ENCODE measurements around the gene CYP2C8. TPM values are rescaled to one million over a fixed set of nuclear protein-coding genes. Genes with fewer than 3 reads are reported as not detected.
"Not testable (repeated sequence)": the region's sequence is repeated elsewhere in the genome, so short reads cannot be mapped to it uniquely, and the experiment has no call there.

CYP2C8 gene
- polyA plus RNA-seq, result under 1 TPM; 0.02 to 0.33 TPM

GRCh38 chr10:95069286-95069685 lies at the start of gene CYP2C8:
Gene CYP2C8, minus strand, starts transcription at chr10:95069497. Its CDS starts 95 bp downstream, at chr10:95069402.
- no peaks in the 10 kb centered on the region for H3K36me3 ChIP-seq (ENCODE audit: control insufficient read depth in 2 of 2, insufficient read depth in 2 of 2, low read length in 1 of 2)
- no peaks in the 10 kb centered on the region for H3K27me3 ChIP-seq (ENCODE audit: control insufficient read depth in 1 of 2, insufficient read depth in 2 of 2, low read length in 2 of 2)
- H3K4me3 ChIP-seq (ENCODE audit: low read depth in 1 of 2, low read length in 2 of 2), result no peak within 1 kb of the TSS
- H3K27ac ChIP-seq (ENCODE audit: low read depth in 2 of 2, low read length in 1 of 2), result no peak within 1 kb of the TSS
- no peaks in the 10 kb centered on the region for H3K4me1 ChIP-seq (ENCODE audit: control insufficient read depth in 2 of 2, insufficient read depth in 2 of 2, low read length in 1 of 2)
- peaks cover 0 to 3% of the 10 kb centered on the region in 2 donors for H3K9me3 ChIP-seq (ENCODE audit: control insufficient read depth in 2 of 2, insufficient read depth in 1 of 2, low read depth in 1 of 2, low read length in 1 of 2)

DNA sequence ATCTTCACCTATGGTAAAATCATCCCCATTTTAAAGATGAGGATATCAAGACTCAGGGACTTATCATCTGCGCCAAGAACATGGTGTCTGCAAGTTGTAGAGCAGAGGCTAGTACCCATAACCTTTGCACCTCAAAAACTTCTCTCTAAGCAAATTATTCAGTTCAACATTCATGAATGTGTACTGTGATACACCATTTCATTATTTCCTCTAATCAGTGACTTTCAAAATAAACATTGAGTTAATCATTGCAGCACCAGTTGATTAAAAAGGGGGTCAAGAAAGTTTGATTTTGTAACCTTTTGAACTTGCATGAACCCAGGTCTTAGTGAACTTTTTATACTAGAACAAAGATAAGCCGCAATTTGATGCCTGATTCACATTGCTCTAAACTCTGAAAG lies 47.6 kb upstream of the CYP2C8 start:
- Histone ChIP-seq H3K9me3 (ENCODE audit: control insufficient read depth in 2 of 2, insufficient read depth in 1 of 2, low read depth in 1 of 2, low read length in 1 of 2) (no peaks in the 10 kb centered on the region), H3K4me3 (ENCODE audit: low read depth in 1 of 2, low read length in 2 of 2) (no peak overlapping the region), H3K27ac (ENCODE audit: low read depth in 2 of 2, low read length in 1 of 2) (no peak overlapping the region), H3K27me3 (ENCODE audit: control insufficient read depth in 1 of 2, insufficient read depth in 2 of 2, low read length in 2 of 2) (no peaks in the 10 kb centered on the region), H3K36me3 (ENCODE audit: control insufficient read depth in 2 of 2, insufficient read depth in 2 of 2, low read length in 1 of 2) (no peaks in the 10 kb centered on the region), H3K4me1 (ENCODE audit: control insufficient read depth in 2 of 2, insufficient read depth in 2 of 2, low read length in 1 of 2) (no peaks in the 10 kb centered on the region)
- 54 to 58% methylated on average over 2 of the region's 2 CpGs for WGBS, 2 donors

DNA sequence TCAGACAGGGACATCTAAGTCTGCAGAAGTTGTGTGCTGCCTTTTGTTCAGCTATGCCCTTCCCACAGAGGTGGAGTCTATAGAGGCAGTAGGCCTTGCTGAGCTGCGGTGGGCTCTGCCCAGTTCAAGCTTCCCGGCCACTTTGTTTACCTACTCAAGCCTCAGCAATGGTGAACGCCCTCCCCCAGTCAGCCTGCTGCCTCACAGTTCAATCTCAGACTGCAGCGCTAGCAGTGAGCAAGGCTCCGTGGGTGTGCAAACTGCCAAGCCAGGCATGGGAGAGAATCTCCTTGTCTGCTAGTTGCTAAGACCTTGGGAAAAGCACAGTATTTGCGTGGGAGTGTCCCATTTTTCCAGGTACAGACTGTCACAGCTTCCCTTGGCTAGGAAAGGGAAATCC lies 41.5 kb upstream of the CYP2C8 start:
- not testable (repeated sequence) for H3K36me3 ChIP-seq (ENCODE audit: control insufficient read depth in 2 of 2, insufficient read depth in 2 of 2, low read length in 1 of 2); H3K4me3 ChIP-seq (ENCODE audit: low read depth in 1 of 2, low read length in 2 of 2); H3K27ac ChIP-seq (ENCODE audit: low read depth in 2 of 2, low read length in 1 of 2); H3K9me3 ChIP-seq (ENCODE audit: control insufficient read depth in 2 of 2, insufficient read depth in 1 of 2, low read depth in 1 of 2, low read length in 1 of 2); H3K4me1 ChIP-seq (ENCODE audit: control insufficient read depth in 2 of 2, insufficient read depth in 2 of 2, low read length in 1 of 2); H3K27me3 ChIP-seq (ENCODE audit: control insufficient read depth in 1 of 2, insufficient read depth in 2 of 2, low read length in 2 of 2)
- WGBS, 2 donors, result 69 to 73% methylated on average over 6 of the region's 6 CpGs

- Histone ChIP-seq H3K4me3 (ENCODE audit: low read depth in 1 of 2, low read length in 2 of 2) (no peak overlapping the region), H3K27me3 (ENCODE audit: control insufficient read depth in 1 of 2, insufficient read depth in 2 of 2, low read length in 2 of 2) (no peaks in the 10 kb centered on the region), H3K36me3 (ENCODE audit: control insufficient read depth in 2 of 2, insufficient read depth in 2 of 2, low read length in 1 of 2) (no peaks in the 10 kb centered on the region), H3K9me3 (ENCODE audit: control insufficient read depth in 2 of 2, insufficient read depth in 1 of 2, low read depth in 1 of 2, low read length in 1 of 2) (no peaks in the 10 kb centered on the region), H3K4me1 (ENCODE audit: control insufficient read depth in 2 of 2, insufficient read depth in 2 of 2, low read length in 1 of 2) (no peaks in the 10 kb centered on the region), H3K27ac (ENCODE audit: low read depth in 2 of 2, low read length in 1 of 2) (no peak overlapping the region)
- 23 to 26% methylated on average over 1 of the region's 1 CpG for WGBS, 2 donors
Observed at GRCh38 chr10:95097805-95098204, 28.5 kb upstream of the CYP2C8 start.

- H3K9me3 ChIP-seq (ENCODE audit: control insufficient read depth in 2 of 2, insufficient read depth in 1 of 2, low read depth in 1 of 2, low read length in 1 of 2), result no peaks in the 10 kb centered on the region
- H3K4me1 ChIP-seq (ENCODE audit: control insufficient read depth in 2 of 2, insufficient read depth in 2 of 2, low read length in 1 of 2), result no peaks in the 10 kb centered on the region
- H3K36me3 ChIP-seq (ENCODE audit: control insufficient read depth in 2 of 2, insufficient read depth in 2 of 2, low read length in 1 of 2), result no peaks in the 10 kb centered on the region
- no peaks in the 10 kb centered on the region for H3K27me3 ChIP-seq (ENCODE audit: control insufficient read depth in 1 of 2, insufficient read depth in 2 of 2, low read length in 2 of 2)
- no peak overlapping the region for H3K27ac ChIP-seq (ENCODE audit: low read depth in 2 of 2, low read length in 1 of 2)
- no peak overlapping the region for H3K4me3 ChIP-seq (ENCODE audit: low read depth in 1 of 2, low read length in 2 of 2)
- 89 to 97% methylated on average over 1 of the region's 1 CpG for WGBS, 2 donors
Observed at GRCh38 chr10:95096143-95096542, 26.8 kb upstream of the CYP2C8 start.

DNA sequence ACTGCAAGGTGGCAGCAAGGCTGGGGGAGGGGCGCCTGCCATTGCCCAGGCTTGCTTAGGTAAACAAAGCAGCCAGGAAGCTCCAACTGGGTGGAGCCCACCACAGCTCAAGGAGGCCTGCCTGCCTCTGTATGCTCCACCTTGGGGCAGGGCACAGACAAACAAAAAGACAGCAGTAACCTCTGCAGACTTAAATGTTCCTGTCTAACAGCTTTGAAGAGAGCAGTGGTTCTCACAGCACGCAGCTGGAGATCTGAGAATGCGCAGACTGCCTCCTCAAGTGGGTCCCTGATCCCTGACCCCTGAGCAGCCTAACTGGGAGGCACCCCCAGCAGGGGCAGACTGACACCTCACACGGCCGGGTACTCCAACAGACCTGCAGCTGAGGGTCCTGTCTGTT lies 10.3 kb upstream of the CYP2C8 start:
- not testable (repeated sequence) for H3K27ac ChIP-seq (ENCODE audit: low read depth in 2 of 2, low read length in 1 of 2); H3K27me3 ChIP-seq (ENCODE audit: control insufficient read depth in 1 of 2, insufficient read depth in 2 of 2, low read length in 2 of 2); H3K4me3 ChIP-seq (ENCODE audit: low read depth in 1 of 2, low read length in 2 of 2); H3K36me3 ChIP-seq (ENCODE audit: control insufficient read depth in 2 of 2, insufficient read depth in 2 of 2, low read length in 1 of 2); H3K9me3 ChIP-seq (ENCODE audit: control insufficient read depth in 2 of 2, insufficient read depth in 1 of 2, low read depth in 1 of 2, low read length in 1 of 2); H3K4me1 ChIP-seq (ENCODE audit: control insufficient read depth in 2 of 2, insufficient read depth in 2 of 2, low read length in 1 of 2)
- WGBS, 2 donors, result 88% methylated on average over 2 to 4 of the region's 5 CpGs

GRCh38 chr10:95077556-95077955 lies 8.3 kb upstream of the CYP2C8 start:
- no peak overlapping the region for H3K27ac ChIP-seq (ENCODE audit: low read depth in 2 of 2, low read length in 1 of 2)
- no peak overlapping the region for H3K4me3 ChIP-seq (ENCODE audit: low read depth in 1 of 2, low read length in 2 of 2)
- H3K4me1 ChIP-seq (ENCODE audit: control insufficient read depth in 2 of 2, insufficient read depth in 2 of 2, low read length in 1 of 2), result no peaks in the 10 kb centered on the region
- H3K36me3 ChIP-seq (ENCODE audit: control insufficient read depth in 2 of 2, insufficient read depth in 2 of 2, low read length in 1 of 2), result no peaks in the 10 kb centered on the region
- H3K27me3 ChIP-seq (ENCODE audit: control insufficient read depth in 1 of 2, insufficient read depth in 2 of 2, low read length in 2 of 2), result no peaks in the 10 kb centered on the region
- no peaks in the 10 kb centered on the region for H3K9me3 ChIP-seq (ENCODE audit: control insufficient read depth in 2 of 2, insufficient read depth in 1 of 2, low read depth in 1 of 2, low read length in 1 of 2)

DNA sequence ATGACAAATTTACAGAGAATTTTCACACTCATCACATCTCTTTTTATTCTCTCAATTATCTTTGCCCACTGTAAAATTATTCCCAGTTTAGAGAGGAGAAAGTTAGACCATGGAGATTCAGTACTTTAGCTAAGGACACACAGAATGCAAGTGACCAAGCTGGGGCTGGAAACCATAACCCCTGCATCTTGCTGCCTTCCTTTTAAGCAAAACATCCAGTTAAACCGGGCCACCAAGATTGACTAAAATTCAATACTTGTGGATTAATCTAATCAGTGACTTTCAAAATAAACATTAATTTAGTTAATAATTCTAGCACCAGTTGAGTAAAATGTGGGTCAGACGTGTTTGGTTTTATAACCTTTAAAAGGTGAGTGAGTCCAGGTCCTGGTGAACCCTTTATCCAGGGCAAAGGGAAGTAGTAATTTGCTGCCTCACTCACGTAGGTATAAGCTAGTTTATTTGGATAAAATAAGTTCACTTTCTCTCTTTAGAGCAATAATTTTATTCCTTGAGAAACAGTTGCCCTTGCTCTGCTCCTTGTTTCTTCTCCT lies 1.9 kb upstream of the CYP2C8 start:
- H3K27ac ChIP-seq (ENCODE audit: low read depth in 2 of 2, low read length in 1 of 2), result no peak overlapping the region
- H3K4me3 ChIP-seq (ENCODE audit: low read depth in 1 of 2, low read length in 2 of 2), result no peak overlapping the region
- H3K4me1 ChIP-seq (ENCODE audit: control insufficient read depth in 2 of 2, insufficient read depth in 2 of 2, low read length in 1 of 2), result no peaks in the 10 kb centered on the region
- H3K9me3 ChIP-seq (ENCODE audit: control insufficient read depth in 2 of 2, insufficient read depth in 1 of 2, low read depth in 1 of 2, low read length in 1 of 2), result peaks cover 0 to 3% of the 10 kb centered on the region in 2 donors
- no peaks in the 10 kb centered on the region for H3K27me3 ChIP-seq (ENCODE audit: control insufficient read depth in 1 of 2, insufficient read depth in 2 of 2, low read length in 2 of 2)
- 39 to 62% methylated on average over 3 of the region's 3 CpGs for WGBS, 2 donors
- no peaks in the 10 kb centered on the region for H3K36me3 ChIP-seq (ENCODE audit: control insufficient read depth in 2 of 2, insufficient read depth in 2 of 2, low read length in 1 of 2)

DNA sequence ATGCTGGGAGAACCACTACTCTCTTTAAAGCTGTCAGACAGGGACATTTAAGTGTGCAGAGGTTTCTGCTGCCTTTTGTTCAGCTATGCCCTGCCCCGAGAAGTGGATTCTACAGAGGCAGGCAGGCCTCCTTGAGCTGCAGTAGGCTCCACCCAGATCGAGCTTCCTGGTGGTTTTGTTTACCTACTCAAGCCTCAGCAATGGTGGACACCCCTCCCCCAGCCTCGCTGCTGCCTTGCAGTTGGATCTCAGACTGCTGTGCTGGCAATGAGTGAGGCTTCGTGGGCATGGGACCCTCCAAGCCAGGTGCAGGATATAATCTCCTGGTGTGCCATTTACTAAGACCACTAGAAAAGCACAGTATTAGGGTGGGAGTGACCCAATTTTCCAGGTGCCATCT lies 5.2 kb downstream of the CYP2C8 start:
- not testable (repeated sequence) for H3K4me1 ChIP-seq (ENCODE audit: control insufficient read depth in 2 of 2, insufficient read depth in 2 of 2, low read length in 1 of 2); H3K9me3 ChIP-seq (ENCODE audit: control insufficient read depth in 2 of 2, insufficient read depth in 1 of 2, low read depth in 1 of 2, low read length in 1 of 2); H3K4me3 ChIP-seq (ENCODE audit: low read depth in 1 of 2, low read length in 2 of 2); H3K27ac ChIP-seq (ENCODE audit: low read depth in 2 of 2, low read length in 1 of 2); H3K27me3 ChIP-seq (ENCODE audit: control insufficient read depth in 1 of 2, insufficient read depth in 2 of 2, low read length in 2 of 2); H3K36me3 ChIP-seq (ENCODE audit: control insufficient read depth in 2 of 2, insufficient read depth in 2 of 2, low read length in 1 of 2)
- WGBS, 2 donors, result 76 to 82% methylated on average over 4 of the region's 4 CpGs

GRCh38 chr10:95056744-95057363 lies 12.4 kb downstream of the CYP2C8 start:
- no peaks in the 10 kb centered on the region for H3K27me3 ChIP-seq (ENCODE audit: control insufficient read depth in 1 of 2, insufficient read depth in 2 of 2, low read length in 2 of 2)
- H3K4me1 ChIP-seq (ENCODE audit: control insufficient read depth in 2 of 2, insufficient read depth in 2 of 2, low read length in 1 of 2), result no peaks in the 10 kb centered on the region
- no peaks in the 10 kb centered on the region for H3K9me3 ChIP-seq (ENCODE audit: control insufficient read depth in 2 of 2, insufficient read depth in 1 of 2, low read depth in 1 of 2, low read length in 1 of 2)
- no peak overlapping the region for H3K27ac ChIP-seq (ENCODE audit: low read depth in 2 of 2, low read length in 1 of 2)
- 80 to 81% methylated on average over 3 of the region's 3 CpGs for WGBS, 2 donors
- H3K4me3 ChIP-seq (ENCODE audit: low read depth in 1 of 2, low read length in 2 of 2), result no peak overlapping the region
- no peaks in the 10 kb centered on the region for H3K36me3 ChIP-seq (ENCODE audit: control insufficient read depth in 2 of 2, insufficient read depth in 2 of 2, low read length in 1 of 2)
